NCI-H2029 (cell line): Measurements from ENCODE around the gene KLB.

Source experiments
- DNase-seq: peaks from one replicate; lab custom pipeline; 2025; lab: John Stamatoyannopoulos, UW

Gene KLB

DNA sequence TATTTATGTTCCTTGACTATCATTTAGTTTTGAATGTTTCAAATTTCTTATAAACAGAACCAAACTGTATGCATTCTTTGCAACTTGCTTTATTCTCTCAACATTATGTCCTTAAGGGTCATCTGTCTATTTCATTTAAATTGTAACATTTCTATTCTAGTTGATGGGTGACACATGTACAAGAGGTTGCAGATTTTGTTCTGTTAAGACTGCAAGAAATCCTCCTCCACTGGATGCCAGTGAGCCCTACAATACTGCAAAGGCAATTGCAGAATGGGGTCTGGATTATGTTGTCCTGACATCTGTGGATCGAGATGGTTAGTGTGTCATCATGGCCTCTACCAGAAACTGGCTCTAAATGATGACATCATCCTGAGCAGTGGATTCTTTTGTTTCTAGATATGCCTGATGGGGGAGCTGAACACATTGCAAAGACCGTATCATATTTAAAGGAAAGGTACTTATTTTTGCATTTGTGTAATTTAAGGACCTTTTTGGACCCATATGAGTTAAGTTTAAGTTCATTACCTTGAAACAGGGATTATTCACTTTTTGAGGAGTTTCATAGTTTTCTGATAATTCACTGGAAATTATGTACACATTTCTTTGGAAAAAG, 58.3 kb downstream of the KLB start:
- no peak for DNase-seq

GRCh38 chr4:39466747-39467146, 60.0 kb downstream of the KLB start:
- no peak for DNase-seq

GRCh38 chr4:39467464-39467863, 60.7 kb downstream of the KLB start:
- no peak for DNase-seq

DNA sequence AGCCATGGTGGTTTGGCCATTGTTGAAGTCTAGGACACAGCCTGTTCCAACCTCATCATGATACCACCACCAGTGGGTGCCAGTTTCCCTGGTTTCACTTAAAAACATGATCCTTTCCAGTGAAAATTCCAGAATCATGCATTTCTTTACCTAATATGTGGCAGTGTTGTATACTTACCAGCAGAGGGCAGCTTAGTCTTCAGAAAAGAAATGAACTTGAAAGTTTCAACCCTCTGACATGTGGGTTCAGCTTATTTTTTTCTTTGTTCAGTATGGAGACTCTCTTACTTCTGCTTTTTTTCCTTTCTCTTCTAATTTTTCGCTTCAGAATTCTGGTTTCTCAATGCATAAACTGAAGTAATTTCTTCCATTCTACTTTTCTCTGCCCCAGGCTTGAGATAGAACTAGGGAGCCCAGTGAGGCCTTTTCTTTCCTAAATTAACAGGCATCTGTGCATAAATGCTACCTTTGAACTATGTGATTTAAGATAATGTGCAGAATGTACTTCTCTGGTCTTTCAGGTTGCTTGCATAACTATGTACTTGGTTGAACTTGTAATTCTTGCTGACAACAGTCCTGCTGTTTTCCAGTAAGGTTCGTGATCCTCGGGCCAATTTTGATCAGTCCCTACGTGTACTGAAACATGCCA, 62.8 kb downstream of the KLB start:
- DNase-seq, result peak; percentile 18

DNA sequence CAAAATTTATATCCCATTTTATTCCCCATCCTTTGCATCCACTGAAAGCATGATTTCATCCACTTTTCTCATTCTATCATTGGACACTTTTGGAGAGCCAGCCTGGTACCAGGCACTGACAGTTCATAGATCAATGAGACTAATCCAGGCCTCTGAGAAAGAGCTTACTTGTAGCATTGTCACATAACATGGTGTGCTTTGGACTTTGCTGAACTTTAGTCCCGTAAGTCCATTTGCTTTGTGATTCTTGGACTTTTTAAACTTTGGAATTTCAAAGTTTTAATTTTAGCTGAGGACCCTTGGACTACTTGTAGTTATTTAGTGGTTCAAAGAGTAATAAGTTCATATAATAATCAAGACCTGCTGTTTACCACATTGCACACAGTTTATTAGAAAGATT, 63.7 kb downstream of the KLB start:
- DNase-seq, result no peak

DNA sequence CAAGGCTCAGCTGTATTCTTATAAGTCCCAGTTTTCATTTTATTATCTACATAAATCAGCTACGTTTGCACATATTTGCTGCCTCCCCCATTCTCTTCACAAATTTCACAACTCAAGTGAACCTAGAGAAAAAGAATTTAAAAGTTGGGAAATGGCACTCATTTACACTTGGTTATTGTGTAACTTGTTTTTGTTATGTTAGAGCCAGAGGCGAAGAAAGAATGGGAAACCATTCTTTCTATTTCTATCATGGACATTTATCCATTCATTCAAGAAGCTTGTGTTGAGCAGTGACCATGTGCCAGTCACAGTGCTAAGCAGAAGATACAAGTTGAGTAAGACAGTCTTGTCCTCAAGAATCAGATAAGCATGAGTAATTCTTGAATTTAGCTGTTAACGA, 65.7 kb downstream of the KLB start:
- DNase-seq, result no peak

- no peak for DNase-seq
Measured at GRCh38 chr4:39476187-39476895, 69.6 kb downstream of the KLB start.

DNA sequence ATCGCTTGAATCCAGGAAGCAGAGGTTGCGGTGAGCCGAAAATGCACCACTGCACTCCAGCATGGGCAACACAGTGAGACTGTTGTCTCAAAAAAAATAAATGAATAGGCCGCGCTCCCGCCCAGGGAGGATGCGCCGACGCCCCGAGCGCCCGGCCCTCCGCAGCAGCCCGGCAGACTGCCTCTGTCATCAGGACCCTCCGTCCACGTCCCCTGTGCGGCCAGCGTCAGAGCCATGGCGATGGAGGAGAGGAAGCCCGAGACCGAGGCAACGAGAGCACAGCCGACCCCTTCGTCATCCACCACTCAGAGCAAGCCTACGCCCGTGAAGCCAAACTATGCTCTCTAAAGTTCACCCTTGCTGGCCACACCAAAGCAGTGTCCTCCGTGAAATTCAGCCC, 73.5 kb downstream of the KLB start:
- DNase-seq, result no peak

DNA sequence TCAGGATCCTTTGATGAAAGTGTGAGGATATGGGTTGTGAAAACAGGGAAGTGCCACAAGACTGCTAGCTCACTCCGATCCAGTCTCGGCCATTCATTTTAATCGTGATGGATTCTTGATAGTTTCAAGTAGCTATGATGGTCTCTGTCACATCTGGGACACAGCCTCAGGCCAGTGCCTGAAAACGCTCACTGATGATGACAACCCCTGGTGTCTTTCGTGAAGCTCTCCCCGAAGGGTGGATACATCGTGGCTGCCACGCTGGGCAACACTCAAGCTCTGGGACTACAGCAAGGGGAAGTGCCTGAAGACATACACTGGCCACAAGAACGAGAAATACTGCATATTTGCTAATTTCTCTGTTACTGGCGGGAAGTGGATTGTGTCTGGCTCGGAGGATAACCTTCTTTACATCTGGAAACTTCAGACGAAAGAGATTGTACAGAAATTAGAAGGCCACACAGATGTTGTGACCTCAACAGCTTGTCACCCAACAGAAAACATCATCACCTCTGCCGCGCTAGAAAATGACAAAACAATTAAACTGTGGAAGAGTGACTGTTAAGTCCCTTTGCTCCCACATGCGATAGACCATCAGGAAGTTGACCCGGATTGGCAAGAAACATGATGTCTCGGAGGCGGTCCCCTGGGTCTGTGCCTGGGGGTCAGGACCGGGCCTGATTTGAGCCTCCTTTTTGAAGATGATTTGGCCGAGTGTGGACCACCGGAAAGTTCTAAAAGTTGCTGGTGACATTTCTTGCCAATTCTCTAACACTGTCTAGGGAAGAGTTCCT, 74.4 kb downstream of the KLB start:
- no peak for DNase-seq

- DNase-seq, result no peak
Measured at GRCh38 chr4:39484582-39485272, 78.0 kb downstream of the KLB start.

DNA sequence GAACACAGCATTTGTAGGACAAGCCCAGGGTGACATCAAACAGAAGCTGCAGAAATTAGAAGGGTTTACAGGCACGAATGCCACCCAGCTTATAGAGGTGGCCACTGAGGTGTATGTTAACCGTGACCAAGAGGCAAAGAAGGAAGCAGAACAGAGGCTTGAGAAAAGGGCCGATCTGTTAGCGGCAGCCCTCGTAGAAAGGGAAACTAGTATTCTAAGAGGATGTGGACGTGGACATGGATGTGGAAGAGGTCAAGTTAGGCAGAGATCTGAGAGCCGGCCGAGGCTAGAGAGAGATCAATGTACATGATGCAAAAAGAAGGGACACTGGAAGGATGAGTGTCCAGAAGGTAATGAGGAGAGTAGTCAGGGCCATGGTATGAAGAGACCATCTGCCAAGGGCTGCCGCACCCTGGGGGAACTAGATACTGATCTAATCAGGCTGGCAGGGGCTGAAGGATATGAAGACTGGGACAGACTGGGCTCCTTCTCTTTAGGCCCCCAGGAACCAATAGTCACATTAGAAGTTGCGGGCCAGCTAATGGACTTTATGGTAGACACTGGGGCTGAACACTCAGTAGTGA, 79.6 kb downstream of the KLB start:
- no peak for DNase-seq

DNA sequence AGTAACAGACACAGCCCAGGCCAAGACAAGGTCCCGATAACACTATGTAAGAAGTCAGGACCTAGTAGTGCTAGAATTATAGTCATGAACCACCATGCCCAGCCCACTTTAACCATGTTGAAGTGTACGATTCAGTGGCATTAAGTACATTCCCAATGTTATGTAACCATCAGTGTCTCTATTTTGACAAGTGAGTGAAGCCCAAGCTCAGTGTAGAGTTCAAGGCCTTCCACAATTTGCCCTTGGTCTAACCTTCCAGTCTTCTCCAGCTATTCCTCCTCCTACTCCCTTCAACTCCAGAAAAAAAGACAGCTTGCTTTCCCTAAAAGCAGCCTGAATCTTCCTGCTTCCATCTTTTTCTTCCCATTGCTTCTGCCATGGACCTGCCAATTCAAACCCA, 83.6 kb downstream of the KLB start:
- DNase-seq, result no peak

DNA sequence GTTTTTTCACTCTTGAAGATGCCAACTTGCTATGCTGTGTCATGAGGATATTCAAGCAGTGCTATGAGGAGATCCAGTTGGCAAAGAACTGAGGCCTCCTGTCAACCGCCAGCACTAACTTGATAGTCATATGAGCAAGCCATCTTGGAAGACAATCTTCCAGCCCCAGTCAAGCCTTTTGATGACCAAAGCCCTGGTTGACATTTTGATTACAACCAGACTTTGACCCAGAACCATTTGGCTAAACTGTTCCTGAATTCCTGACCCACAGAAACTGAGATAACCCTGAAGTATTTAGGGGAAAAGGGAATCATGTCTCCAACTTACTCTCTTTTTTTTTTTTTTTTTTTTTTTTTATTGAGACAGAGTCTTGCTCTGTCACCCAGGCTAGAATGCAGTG, 87.6 kb downstream of the KLB start:
- DNase-seq, result no peak

DNA sequence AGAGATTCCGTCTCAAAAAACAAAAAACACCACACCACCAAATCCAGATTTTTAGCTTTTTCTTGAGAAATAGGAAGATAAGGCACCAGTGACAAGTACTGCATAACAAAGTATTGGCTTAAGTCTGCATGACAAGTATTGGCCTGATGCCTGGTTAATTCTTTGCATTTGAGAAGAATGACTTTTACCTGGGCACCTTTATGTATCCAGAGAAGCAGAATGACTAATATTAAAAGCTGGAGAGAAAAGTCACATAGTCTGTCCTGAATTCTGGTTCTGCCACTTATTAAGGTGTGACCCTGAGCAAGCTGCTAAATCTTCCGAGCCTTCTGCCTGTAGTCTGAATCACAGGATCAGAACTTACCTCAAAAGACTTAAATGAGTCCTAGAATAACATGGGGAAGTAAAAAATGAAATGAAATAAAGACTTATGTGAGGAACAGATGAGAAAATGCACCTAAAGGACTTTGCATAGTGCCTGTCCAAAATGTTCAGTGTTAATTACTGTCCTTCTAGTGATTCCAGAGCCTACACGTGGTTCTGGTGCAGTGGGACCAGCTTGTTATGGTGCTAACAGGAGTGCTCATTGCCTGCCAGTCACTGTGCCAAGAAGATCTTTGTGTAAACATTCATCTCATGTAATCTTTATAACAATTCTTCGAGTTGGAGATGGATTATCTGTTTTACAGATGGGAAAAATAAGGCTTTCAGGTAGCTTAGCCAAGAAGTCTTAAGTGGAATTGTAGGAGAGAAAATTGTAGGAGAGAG, 88.9 kb downstream of the KLB start:
- DNase-seq, result no peak

- DNase-seq, result no peak
Measured at GRCh38 chr4:39497909-39498726, 91.4 kb downstream of the KLB start.

- DNase-seq, result no peak
Measured at GRCh38 chr4:39498727-39499020, 91.9 kb downstream of the KLB start.
